Activated CD4-positive, alpha-beta T cell treated with anti-CD3 and anti-CD28 coated beads, Interleukin-2, amount 50 U/mL, for 24 hours (primary cell): Measurements from ENCODE around the gene NUDT22.

ENCODE experiments used
- DNase-seq, 2 donors: peaks; one replicate each; pipeline ENCODE4 v3.0.0-alpha.2; 2020; ENCODE audit warnings: low read depth in 1 of 2, low spot score in 1 of 2

Gene NUDT22

GRCh38 chr11:64253481-64253880 is 27.4 kb downstream of the NUDT22 start:
- DNase-seq, result no peak

GRCh38 chr11:64254326-64254725 is 28.3 kb downstream of the NUDT22 start:
- no peak for DNase-seq

- no peak for DNase-seq
Observed at GRCh38 chr11:64255135-64256128, 29.4 kb downstream of the NUDT22 start.

- no peak for DNase-seq
Observed at GRCh38 chr11:64256300-64256699, 30.2 kb downstream of the NUDT22 start.

- DNase-seq, result no peak
Observed at GRCh38 chr11:64258356-64258755, 32.3 kb downstream of the NUDT22 start.

- DNase-seq, result no peak
Observed at GRCh38 chr11:64258946-64259532, 33.0 kb downstream of the NUDT22 start.

- DNase-seq, result no peak
Observed at GRCh38 chr11:64259533-64260067, 33.5 kb downstream of the NUDT22 start.

GRCh38 chr11:64260147-64260708 is 34.2 kb downstream of the NUDT22 start:
- DNase-seq, result no peak

- no peak for DNase-seq
Observed at GRCh38 chr11:64261556-64262080, 35.5 kb downstream of the NUDT22 start.

- no peak for DNase-seq
Observed at GRCh38 chr11:64262271-64263002, 36.4 kb downstream of the NUDT22 start.

- no peak for DNase-seq
Observed at GRCh38 chr11:64263021-64263946, 37.2 kb downstream of the NUDT22 start.

GRCh38 chr11:64263947-64264317 is 37.9 kb downstream of the NUDT22 start:
- DNase-seq, result no peak

- DNase-seq, result no peak
Observed at GRCh38 chr11:64264371-64264852, 38.3 kb downstream of the NUDT22 start.

- DNase-seq, result no peak
Observed at GRCh38 chr11:64265176-64266160, 39.4 kb downstream of the NUDT22 start.

- no peak for DNase-seq
Observed at GRCh38 chr11:64266339-64266738, 40.3 kb downstream of the NUDT22 start.

- DNase-seq, result no peak
Observed at GRCh38 chr11:64267207-64267945, 41.3 kb downstream of the NUDT22 start.

- DNase-seq, result no peak
Observed at GRCh38 chr11:64268025-64268892, 42.2 kb downstream of the NUDT22 start.
